GM19324 (cell line): Measurements from ENCODE around the gene SEMA5B.

ENCODE experiments used
- ATAC-seq: cut with Tn5 transposase; IDR thresholded peaks from one replicate; pipeline ENCODE4 v1.9.1; 2021; ENCODE audit warnings: mild to moderate bottlenecking, moderate library complexity; ENCODE audit not compliant: unreplicated experiment, low FRiP score

SEMA5B gene

GRCh38 chr3:122873741-122874515 lies 153.6 kb downstream of the SEMA5B start:
- no peak for ATAC-seq

DNA sequence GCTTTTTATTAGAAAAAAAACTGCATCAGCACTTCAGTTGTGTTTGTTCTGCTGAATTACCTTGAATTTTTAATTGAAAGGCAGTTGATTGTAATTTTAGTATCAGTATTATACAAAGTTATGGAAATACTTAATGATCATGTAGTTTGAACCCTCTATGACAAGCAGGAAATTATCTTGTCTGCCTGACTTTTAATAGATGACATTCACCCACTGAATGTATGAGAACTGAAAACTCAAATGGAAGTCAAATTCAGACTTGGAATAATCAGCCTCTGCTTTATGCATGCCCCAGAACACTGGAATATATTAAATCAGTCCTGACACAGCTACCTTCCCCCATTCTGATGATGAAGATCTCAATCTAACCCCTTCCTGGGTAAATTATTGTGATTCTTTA lies 159.2 kb downstream of the SEMA5B start:
- ATAC-seq, result no peak

DNA sequence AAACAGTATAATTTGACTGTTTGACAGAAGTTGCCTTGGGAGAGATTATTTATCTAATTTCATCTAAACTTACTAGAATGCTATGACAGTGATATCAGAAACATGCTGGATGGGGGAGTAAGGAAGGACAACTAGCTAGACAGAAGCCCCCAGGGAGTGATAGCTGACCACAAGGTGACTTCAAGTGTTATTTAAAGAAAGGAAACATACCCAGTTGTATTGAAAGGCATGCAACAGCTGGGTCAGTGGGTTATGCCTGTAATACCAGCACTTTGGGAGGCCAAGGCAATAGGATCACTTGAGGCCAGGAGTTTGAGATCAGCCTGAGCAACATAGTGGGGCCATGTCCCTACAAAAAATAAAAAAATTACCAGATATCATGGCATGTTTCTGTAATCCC lies 163.1 kb downstream of the SEMA5B start:
- ATAC-seq, result no peak

DNA sequence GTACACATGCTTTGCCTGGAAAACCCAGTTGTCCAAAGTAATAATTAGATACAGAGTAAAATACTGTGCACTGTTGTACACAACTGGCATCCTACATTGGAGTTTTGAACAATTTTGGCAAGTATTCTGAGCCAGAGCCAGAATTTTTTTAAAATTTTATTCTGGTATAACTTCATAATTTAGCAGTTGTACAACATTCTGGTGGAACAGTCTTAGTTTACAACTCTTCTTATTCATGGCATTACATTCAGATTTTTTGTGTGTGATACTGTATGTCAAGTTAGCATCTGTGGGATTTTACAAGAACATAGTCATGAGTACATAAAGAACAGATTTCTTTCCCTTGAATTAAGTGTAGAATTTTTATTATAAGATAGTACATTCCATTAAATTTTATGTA lies 165.2 kb downstream of the SEMA5B start:
- ATAC-seq, result no peak
